A549 treated with RU486 at 1 μM for 4 hours (cell line): ENCODE results near the gene SHOC2. TPM values are rescaled to one million over a fixed set of nuclear protein-coding genes. Genes with fewer than 3 reads are reported as not detected.

Source experiments
- total RNA-seq: library from RNA; stranded (reverse); fragments of 200-300 nt; extraction: Qiagen RNA extraction; gene quantifications from 5 replicates; pipeline ENCODE4 v1.2.3, GENCODE V29; 2022; ENCODE audit warnings: low read depth

The SHOC2 gene
- 9.1 to 22.4 TPM (median 19.6 TPM) in 5 replicates for total RNA-seq

DNA sequence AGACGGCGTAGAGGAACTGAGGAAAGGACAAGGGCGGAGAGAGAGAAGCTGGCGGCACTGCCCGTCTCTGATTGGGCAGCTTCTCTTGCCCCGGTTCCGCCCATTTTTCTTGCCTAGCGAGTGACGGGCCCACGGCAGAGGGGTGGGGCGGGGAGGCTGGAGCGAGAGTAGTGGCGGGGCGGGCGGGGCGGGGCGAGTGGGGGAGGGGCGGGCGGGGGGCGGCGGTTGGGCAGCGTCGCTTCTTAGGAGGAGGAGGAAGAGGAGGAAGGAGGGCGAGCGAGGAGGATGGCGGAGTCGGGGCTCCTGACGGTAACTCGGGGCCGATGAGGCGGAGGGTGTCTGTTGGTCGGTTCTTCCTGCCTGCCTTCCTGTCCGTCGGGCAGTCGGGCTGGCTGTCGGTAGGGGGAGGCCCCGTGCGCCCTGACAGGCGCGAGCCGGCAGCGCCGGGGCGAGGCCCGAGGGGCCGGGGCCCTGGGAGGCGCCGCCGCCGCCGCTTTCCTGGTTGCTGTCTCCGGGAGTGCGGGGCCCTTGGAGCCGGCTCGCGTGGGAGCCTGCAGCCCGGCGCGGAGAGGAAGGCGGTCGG, at the start of gene SHOC2:
TSS of gene SHOC2 (plus strand) at position 256 of the 583 bp plus-strand sequence. CDS start 44,755 bp downstream, outside the sequence.

DNA sequence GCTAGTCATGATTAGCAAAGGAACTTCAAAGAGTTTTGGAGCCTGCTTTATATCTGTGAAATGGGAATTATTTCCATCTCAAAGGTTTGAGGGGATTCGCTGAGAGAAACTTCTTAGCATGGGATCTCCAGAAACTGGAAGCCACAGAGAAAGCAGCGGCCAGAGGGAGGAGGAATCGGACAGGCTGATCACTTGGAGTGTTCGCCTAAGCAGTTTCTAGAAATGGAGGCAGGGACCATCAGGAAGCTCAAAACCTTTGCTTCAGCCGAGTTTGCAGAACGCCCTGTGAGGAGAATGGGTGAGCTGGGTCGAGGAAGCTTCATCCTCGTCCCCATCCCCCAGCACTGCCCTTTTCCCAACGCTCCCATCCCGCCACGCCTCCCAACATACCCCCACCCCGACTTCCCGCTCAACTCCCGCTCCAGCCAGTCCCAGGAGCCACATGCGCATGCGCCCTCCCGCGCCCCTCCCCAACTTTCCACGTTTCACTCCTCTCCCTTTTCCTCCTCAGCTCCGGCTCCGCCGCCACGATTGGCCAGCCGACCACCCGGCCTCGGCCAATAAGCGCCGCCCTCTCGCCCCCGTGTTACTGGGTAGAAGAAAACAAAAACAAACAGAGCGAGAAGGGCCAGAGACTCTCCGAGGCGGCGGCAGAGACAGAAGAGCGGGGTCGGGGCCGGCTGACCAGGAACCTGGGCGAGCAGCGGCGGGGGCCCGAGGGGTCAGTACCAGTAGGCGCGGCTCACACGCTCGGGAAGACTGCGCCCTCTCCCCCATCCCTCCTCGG, 47.9 kb upstream of the SHOC2 start, which contains the start of gene PDCD4:
TSS of gene PDCD4 (plus strand) at position 631 of the 787 bp plus-strand sequence. CDS start 4,100 bp downstream, outside the sequence.

DNA sequence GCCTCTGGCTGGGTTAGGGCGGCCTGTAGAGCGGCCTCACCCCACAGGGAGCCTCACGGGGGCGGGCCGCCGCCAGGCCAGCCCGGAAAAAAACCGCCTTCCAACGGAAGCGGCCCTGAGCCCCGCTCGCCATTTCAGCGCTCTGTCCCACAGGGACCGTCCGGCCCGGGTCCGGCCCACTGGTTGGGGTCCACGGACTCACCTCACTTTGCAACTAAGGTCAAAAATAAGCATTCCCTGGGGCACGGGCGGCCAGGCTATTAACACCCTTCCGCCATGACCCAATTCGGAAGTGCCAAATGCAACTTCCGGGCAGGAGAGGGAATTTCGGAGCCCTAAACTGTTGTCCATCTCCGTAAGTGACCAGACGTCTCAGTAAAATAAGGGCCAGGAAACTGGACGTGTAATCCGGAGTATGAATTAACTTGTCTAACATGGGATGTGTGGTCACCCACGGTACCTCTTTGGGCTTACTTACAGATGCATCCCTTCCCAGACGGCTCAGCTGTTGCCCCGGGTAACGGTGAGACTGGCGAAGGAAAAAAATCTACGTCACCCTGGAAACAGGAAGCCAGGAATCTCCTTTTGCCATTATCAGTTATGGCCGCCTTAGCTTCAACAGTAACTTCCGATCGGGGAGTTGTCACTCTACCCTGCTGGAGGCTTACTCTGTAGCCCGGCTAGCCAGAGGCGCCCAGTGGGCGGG, 608 bp upstream of the SHOC2 start, which contains the start of gene BBIP1:
TSS of gene BBIP1 (minus strand) at position 538 of the 706 bp plus-strand sequence. CDS start 1,023 bp downstream, outside the sequence.

Other genes with a start within 250 kb of the SHOC2 start
- gene PDCD4, start 47.7 kb upstream of the SHOC2 start, total RNA-seq, result 31.5 to 35.4 TPM (median 33.2 TPM) in 5 replicates
- gene BBIP1, start 424 bp upstream of the SHOC2 start, total RNA-seq, result 34.8 to 51.2 TPM (median 36.0 TPM) in 5 replicates
- gene ADRA2A, start 157.4 kb downstream of the SHOC2 start, total RNA-seq, result 0.05 to 0.07 TPM (median 0.06 TPM) in 4 of 5 replicates, not detected in the other